ENCODE data around the gene TMEM98.
"Not testable (repeated sequence)": the region's sequence is repeated elsewhere in the genome, so short reads cannot be mapped to it uniquely, and the experiment has no call there.

TMEM98 gene

DNA sequence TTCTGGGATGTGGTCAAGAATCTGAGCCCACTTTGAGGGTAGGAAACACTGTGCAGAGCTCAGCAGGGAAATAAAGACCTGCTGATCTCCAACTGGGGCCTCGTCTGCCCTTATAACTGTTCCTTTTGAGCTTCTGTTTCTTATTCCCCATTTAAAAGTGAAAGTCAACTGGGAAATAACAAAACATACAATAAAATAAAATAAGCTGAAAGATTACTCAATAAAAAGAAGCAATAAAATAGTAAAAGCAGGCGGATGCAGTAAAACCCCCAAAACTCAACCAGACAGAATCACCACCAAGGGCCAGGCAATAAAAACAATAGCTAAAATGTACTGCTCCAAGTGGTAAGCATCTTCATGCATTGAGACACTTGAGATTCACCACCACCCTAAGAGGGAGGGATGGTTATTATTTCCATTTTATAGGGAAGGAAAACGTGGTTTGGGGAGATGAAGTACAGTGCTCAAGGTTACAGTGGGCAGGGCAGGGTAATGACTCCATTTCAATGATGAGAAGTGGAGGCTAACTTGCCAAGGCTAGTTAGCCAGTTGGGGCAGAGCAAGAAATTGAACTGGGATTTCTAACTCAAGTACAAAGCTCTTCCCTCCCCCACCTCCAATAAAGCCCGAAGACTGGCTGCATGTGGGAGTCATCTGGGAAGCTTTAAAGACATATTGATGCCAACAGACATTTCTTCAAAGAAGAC lies 57.2 kb downstream of the TMEM98 start:
- DNase-seq (ENCODE audit: low read depth), result no peak

DNA sequence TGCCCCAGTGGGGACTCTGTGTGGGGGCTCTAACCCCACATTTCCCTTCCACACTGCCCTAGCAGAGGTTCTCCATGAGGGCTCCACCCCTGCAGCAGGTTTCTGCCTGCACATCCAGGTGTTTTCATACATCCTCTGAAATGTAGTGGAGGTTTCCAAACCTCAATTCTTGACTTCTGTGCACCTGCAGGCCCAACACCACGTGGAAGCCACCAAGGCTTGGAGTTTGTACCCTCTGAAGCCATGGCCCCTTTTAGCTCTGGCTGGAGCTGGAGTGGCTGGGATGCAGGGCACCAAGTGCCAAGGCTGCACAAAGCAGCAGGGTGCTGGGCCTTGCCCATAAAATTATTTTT lies 59.5 kb downstream of the TMEM98 start:
- not testable (repeated sequence) for DNase-seq (ENCODE audit: low read depth)

DNA sequence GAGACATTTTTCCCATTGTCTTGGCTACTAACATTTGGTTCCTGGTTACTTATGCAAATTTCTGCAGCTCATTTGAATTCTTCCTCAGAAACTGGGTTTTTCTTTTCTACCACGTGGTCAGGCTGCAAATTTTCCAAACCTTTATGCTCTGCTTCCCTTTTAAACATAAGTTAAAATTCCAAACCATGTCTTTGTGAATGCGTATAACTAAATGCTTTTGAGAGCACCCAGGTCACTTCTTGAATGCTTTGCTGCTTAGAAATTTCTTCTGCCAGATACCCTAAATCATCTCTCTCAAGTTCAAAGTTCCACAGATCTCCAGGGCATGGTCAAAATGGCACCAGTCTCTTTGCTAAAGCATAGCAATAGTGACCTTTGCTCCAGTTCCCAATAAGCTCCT lies 59.9 kb downstream of the TMEM98 start:
- DNase-seq (ENCODE audit: low read depth), result not testable (repeated sequence)

DNA sequence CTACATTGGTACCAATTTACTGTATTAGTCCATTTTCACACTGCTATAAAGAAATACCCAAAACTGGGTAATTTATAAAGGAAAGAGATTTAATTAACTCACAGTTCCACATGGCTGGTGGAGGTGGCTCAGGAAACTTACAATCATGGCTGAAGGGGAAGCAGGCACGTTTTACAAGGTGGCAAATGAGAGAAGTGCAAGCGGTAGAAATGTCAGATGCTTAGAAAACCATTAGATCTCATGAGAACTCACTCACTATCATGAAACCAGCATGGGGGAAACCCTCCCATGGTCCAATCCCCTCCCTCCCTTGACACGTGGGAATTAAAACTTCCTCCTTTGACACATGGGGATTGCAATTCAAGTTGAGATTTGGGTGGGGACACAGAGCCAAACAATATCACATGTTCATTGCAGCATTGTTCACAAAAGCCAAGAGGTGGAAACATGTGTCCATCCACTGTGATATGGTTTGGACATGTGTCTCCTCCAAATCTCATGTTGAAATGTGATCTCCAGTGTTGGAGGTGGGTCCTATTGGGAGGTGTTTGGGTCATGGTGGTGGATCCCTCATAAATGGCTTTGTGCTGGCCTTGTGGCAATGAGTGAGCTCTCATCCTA lies 60.6 kb downstream of the TMEM98 start:
- no peak for DNase-seq (ENCODE audit: low read depth)

DNA sequence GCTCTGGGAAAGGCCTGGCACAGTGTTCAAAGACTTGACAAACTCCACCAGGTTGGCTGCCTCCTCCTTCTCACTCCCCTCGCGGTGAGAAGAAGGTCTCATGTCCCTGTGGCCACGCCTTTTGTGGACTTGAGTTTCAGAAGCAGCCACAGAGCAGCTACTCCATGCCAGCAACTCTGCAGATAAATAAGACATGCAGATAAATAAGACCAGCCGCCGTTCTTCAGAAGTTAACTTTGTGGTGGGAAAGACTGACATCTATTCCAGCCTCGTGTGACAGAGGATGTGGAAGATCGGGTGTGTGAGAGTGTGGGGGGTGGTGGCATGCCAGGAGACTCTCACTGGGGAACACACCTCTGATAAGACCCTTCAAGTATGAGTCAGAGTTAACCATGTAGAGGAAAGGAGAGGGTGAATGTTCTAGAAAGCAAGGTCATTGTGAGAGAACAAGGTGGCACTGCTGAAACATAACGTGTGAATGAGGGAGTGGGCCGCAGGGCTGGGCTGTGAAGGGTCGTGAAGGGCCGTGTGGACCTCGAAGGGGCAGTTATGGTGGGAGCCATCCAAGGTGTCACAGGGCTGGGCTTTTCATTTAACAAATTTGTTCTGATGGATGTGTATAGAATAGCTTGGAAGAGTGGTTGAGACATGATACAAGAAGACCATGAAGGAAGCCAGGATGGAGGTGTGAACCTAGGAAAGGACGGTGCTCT lies 64.5 kb downstream of the TMEM98 start:
- no peak for DNase-seq (ENCODE audit: low read depth)

DNA sequence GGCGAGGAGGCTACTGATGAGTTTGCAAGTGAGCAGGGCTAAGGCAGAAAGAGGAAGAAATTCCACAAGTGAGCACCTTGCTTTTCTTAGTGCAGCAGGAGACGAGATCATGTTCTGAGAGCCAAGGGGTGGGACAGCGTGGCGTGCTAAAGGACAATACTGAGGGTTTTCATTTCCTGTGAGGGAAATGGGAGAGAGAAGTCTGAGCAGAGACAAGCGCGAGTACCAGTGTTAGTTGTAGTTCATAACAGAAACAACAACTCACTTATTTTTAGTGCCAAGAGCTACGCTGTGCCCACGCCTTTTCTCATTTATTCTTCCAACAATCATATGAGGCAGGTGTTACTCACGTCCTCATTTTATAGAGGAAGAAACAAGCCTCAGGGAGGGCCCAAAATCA lies 66.0 kb downstream of the TMEM98 start:
- DNase-seq (ENCODE audit: low read depth), result no peak
